ENCODE results near the gene FKBP2.

GRCh38 chr11:64239662-64240434 is 1.0 kb upstream of the FKBP2 start:
- TF ChIP-seq CREB1 (CRISPR knock-in tag; IDR thresholded peaks at IDR 0.05) (no peak), SMAD3 (CRISPR knock-in tag; IDR thresholded peaks at IDR 0.05; ENCODE audit: borderline replicate concordance) (no peak), CTCF (IDR thresholded peaks at IDR 0.05) (no peak), ATF3 (CRISPR knock-in tag; conservative IDR thresholded peaks at IDR 0.05) (no peak)

Measured in WTC11 (cell line).